Panc1 (cell line): ENCODE results near the gene NCK1. TPM values are rescaled to one million over a fixed set of nuclear protein-coding genes. Genes with fewer than 3 reads are reported as not detected.

ENCODE experiments used
- ATAC-seq: fragments of 200-7000 bp; cut with Tn5 transposase; 2 replicates; pipeline ENCODE4 v1.9.1; 2020; ENCODE audit warnings: mild to moderate bottlenecking, moderate library complexity
- BruUV-seq: library from RNA; stranded (reverse); fragments of 400-500 nt; replicated peaks from 2 replicates; lab custom pipeline; 2021; lab: Mats Ljungman, UMichigan
- CTCF ChIA-PET: fragments of 300-600 bp; sonication (Branson Sonifier 250); formaldehyde crosslinking; loops from one replicate; lab custom pipeline; 2022; ENCODE audit warnings: antibody characterized with exemption; lab: Charles Lee
- POLR2A ChIA-PET: fragments of 300-600 bp; sonication (Branson Sonifier 250); formaldehyde crosslinking; loops from one replicate; lab custom pipeline; 2022; ENCODE audit warnings: antibody characterized with exemption; lab: Charles Lee
- DNase-seq: peaks from one replicate; pipeline ENCODE4 v3.0.0-alpha.2; 2010; ENCODE audit warnings: low read depth, low spot score
- H3K27ac ChIP-seq: 2 replicates; pipeline ENCODE4 v1.5.1; 2011; ENCODE audit warnings: mild to moderate bottlenecking, low read length, inconsistent platforms
- H3K27me3 ChIP-seq: fragments of 200-500 bp; sonication (Bioruptor generic); 2 replicates; pipeline ENCODE4 v1.6.0; 2014; ENCODE audit warnings: low read length, inconsistent platforms; ENCODE audit not compliant: control insufficient read depth, insufficient read depth
- H3K36me3 ChIP-seq: fragments of 200-500 bp; sonication (Bioruptor generic); 2 replicates; pipeline ENCODE4 v1.5.1; 2014; ENCODE audit warnings: inconsistent platforms, mild to moderate bottlenecking, low read length, moderate library complexity; ENCODE audit not compliant: control insufficient read depth, insufficient read depth
- H3K4me1 ChIP-seq: 2 replicates; pipeline ENCODE4 v1.5.1; 2011; ENCODE audit warnings: inconsistent platforms, mild to moderate bottlenecking, low read length, moderate library complexity; ENCODE audit not compliant: control insufficient read depth, insufficient read depth
- H3K4me3 ChIP-seq, 2 experiments: 2 replicates each; pipeline ENCODE4 v1.5.1; 2011 to 2012; ENCODE audit warnings: low read depth in 2 of 2, low read length in 2 of 2, mild to moderate bottlenecking in 2 of 2, inconsistent platforms in 1 of 2, moderate library complexity in 1 of 2
- H3K9me3 ChIP-seq: fragments of 200-500 bp; sonication (Bioruptor generic); 2 replicates; pipeline ENCODE4 v1.5.1; 2014; ENCODE audit warnings: low read depth, mild to moderate bottlenecking, inconsistent platforms, low read length, moderate library complexity; ENCODE audit not compliant: control insufficient read depth, insufficient read depth
- CTCF ChIP-seq: fragments of 450-650 bp; IDR thresholded peaks from 2 replicates; pipeline ENCODE4 v1.5.1; 2017; ENCODE audit warnings: mild to moderate bottlenecking
- POLR2AphosphoS5 ChIP-seq: IDR thresholded peaks from 2 replicates; pipeline ENCODE4 v1.6.1; 2012; ENCODE audit warnings: mild to moderate bottlenecking, low read depth, low read length, moderate library complexity
- REST ChIP-seq, 2 experiments: IDR thresholded peaks; 2 replicates each; pipeline ENCODE4 v1.6.1; 2011 to 2012; ENCODE audit warnings: low read depth in 2 of 2, control low read depth in 1 of 2, low read length in 1 of 2, mild to moderate bottlenecking in 1 of 2, moderate library complexity in 1 of 2; ENCODE audit not compliant: insufficient read depth in 1 of 2
- SIN3A ChIP-seq: IDR thresholded peaks from 2 replicates; pipeline ENCODE4 v1.6.1; 2012; ENCODE audit warnings: low read depth, mild to moderate bottlenecking, low read length, moderate library complexity, borderline replicate concordance; ENCODE audit not compliant: insufficient read depth
- TCF7L2 ChIP-seq: IDR thresholded peaks from 2 replicates; pipeline ENCODE4 v1.6.1; 2011; ENCODE audit warnings: mild to moderate bottlenecking, low read depth, low read length, inconsistent platforms
- in situ Hi-C: cut with HindIII; loops from 2 replicates; pipeline ENCODE4 v1.10.0; 2016; ENCODE audit warnings: low sequenced_read_pairs, low pct_unique_long_range_greater_than_20kb
- intact Hi-C: fragments of 100-400 bp; cut with micrococcal nuclease; formaldehyde crosslinking; loops from one replicate; pipeline ENCODE4 v1.10.0; 2022; ENCODE audit not compliant: unreplicated experiment
- total RNA-seq: library from RNA; stranded (reverse); gene quantifications from one replicate; pipeline ENCODE4 v1.2.1, GENCODE V29; 2021; ENCODE audit not compliant: unreplicated experiment

The NCK1 gene
- total RNA-seq, 1 experiment from 2014 or later, result 43.5 TPM

- ChIA-PET CTCF (no interaction called here), POLR2A (no interaction called here)
- no peak for DNase-seq
- no TSS peak for BruUV-seq
- Histone ChIP-seq H3K9me3 (no peaks in the 10 kb centered on the region), H3K27ac (no peak overlapping the region), H3K4me3 (no peak overlapping the region), H3K4me1 (no peaks in the 10 kb centered on the region), H3K36me3 (peaks cover 3% of the 10 kb centered on the region; the same call in 1 of the 2 replicates), H3K27me3 (no peaks in the 10 kb centered on the region)
- in situ Hi-C loops (no loop called here), intact Hi-C loops (no loop called here)
- ATAC-seq, result no peak
- TF ChIP-seq REST (IDR thresholded peaks at IDR 0.05; ENCODE audit: insufficient read depth in 1 of 2, low read depth in 2 of 2, low read length in 1 of 2), result no peak
Observed at GRCh38 chr3:136929977-136930670, 68.1 kb downstream of the NCK1 start.

- no peaks in the 10 kb centered on the region for H3K9me3 ChIP-seq
- intact Hi-C loops (no loop called here), in situ Hi-C loops (no loop called here)
- H3K36me3 ChIP-seq, result peaks cover 3% of the 10 kb centered on the region; the same call in 1 of the 2 replicates
- no peak overlapping the region for H3K4me3 ChIP-seq
- no peak for DNase-seq
- H3K27ac ChIP-seq, result no peak overlapping the region
- CTCF ChIA-PET, result no interaction called here
- H3K27me3 ChIP-seq, result no peaks in the 10 kb centered on the region
- POLR2A ChIA-PET, result no interaction called here
- no peak for TF ChIP-seq REST (IDR thresholded peaks at IDR 0.05; ENCODE audit: insufficient read depth in 1 of 2, low read depth in 2 of 2, low read length in 1 of 2)
- TF ChIP-seq POLR2AphosphoS5, result no peak
- no peak for TF ChIP-seq CTCF
- TF ChIP-seq TCF7L2, result no peak
- no peak for TF ChIP-seq SIN3A
- H3K4me1 ChIP-seq, result no peaks in the 10 kb centered on the region
- no TSS peak for BruUV-seq
- ATAC-seq, result no peak
Observed at GRCh38 chr3:136931606-136932005, 69.6 kb downstream of the NCK1 start.
